Central memory CD8-positive, alpha-beta T cell (primary cell): ENCODE data around the gene KISS1.
"Not testable (repeated sequence)": the region's sequence is repeated elsewhere in the genome, so short reads cannot be mapped to it uniquely, and the experiment has no call there.

Source experiments
- ATAC-seq: fragments of 150-1000 bp; cut with Tn5 transposase; replicated peaks from 2 replicates; pipeline ENCODE4 v1.10.0; 2022; ENCODE audit warnings: mild to moderate bottlenecking, moderate FRiP score, moderate number of reproducible peaks; ENCODE audit not compliant: poor library complexity, severe bottlenecking; ENCODE audit errors: extremely low read depth
- DNase-seq, 2 donors: peaks; one replicate each; pipeline ENCODE4 v3.0.0; 2021; ENCODE audit warnings: low spot score in 2 of 2
- H3K27ac Mint-ChIP-seq: one replicate; pipeline ENCODE4 v1.8.0; 2022; ENCODE audit warnings: low read depth, mild to moderate bottlenecking, moderate library complexity, mixed read lengths
- H3K27me3 Mint-ChIP-seq: one replicate; pipeline ENCODE4 v1.8.0; 2022; ENCODE audit warnings: mixed read lengths
- H3K36me3 Mint-ChIP-seq: one replicate; pipeline ENCODE4 v1.8.0; 2022; ENCODE audit warnings: mild to moderate bottlenecking, moderate library complexity, mixed read lengths; ENCODE audit not compliant: insufficient read depth
- H3K4me1 Mint-ChIP-seq: one replicate; pipeline ENCODE4 v1.8.0; 2022; ENCODE audit warnings: mixed read lengths
- H3K4me3 Mint-ChIP-seq: one replicate; pipeline ENCODE4 v1.8.0; 2022; ENCODE audit warnings: mild to moderate bottlenecking, moderate library complexity, mixed read lengths
- H3K9me3 Mint-ChIP-seq: one replicate; pipeline ENCODE4 v1.8.0; 2022; ENCODE audit warnings: mixed read lengths

The KISS1 gene, protein sequence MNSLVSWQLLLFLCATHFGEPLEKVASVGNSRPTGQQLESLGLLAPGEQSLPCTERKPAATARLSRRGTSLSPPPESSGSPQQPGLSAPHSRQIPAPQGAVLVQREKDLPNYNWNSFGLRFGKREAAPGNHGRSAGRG

GRCh38 chr1:204196068-204196795 is at the start of gene KISS1:
Gene KISS1, minus strand, starts transcription at chr1:204196491. Its CDS starts 3,615 bp downstream, at chr1:204192876.
- H3K36me3 Mint-ChIP-seq = no peaks in the 10 kb centered on the region
- peaks cover 19% of the 10 kb centered on the region for H3K27me3 Mint-ChIP-seq
- H3K27ac Mint-ChIP-seq = no peak within 1 kb of the TSS
- ATAC-seq (no peak), DNase-seq (no peak)
- no peak within 1 kb of the TSS for H3K4me3 Mint-ChIP-seq
- H3K9me3 Mint-ChIP-seq = no peaks in the 10 kb centered on the region
- H3K4me1 Mint-ChIP-seq = no peaks in the 10 kb centered on the region

DNA sequence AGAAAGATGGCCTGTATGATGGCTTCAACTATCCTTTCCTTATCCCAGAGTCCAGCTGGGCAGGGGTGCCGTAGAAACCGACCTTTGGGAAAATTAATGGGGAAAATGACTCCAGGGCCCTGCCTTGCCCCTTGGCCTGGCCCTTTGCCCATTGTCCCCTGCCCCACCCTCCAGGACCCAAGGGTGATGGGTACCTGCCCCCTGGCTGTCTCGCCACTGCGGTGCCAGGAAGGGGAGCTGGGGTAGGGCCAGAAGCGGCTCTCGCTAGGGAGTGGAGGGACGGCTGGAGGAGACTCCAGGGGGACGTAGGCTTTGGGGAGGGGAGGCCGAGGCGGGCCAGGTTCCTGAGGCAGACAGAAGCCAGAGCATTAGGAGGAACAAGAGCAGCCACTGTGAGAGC is 46.6 kb upstream of the KISS1 start:
- peaks cover 54% of the 10 kb centered on the region for H3K27me3 Mint-ChIP-seq
- no peaks in the 10 kb centered on the region for H3K9me3 Mint-ChIP-seq
- H3K27ac Mint-ChIP-seq = no peak overlapping the region
- DNase-seq = no peak
- ATAC-seq = no peak
- H3K4me1 Mint-ChIP-seq = no peaks in the 10 kb centered on the region
- no peaks in the 10 kb centered on the region for H3K36me3 Mint-ChIP-seq
- no peak overlapping the region for H3K4me3 Mint-ChIP-seq

DNA sequence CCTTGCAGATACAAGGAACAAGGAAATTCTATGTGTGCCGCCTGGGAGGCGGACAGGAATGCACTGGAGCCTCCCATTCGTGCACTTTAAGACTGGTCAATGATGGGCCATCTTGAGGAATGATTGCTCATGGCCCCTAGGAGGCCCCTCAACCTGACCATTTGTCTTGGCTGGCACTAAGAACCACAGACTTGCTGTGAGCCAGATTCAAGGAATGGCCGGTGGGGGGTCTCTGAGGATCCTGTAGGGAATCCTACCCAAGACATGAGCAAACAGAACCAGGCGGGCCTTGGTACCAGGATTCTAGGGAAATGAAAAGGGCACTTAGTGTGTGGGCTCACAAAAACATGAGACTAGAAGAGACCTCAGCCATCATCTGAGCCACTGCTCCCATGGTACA is 45.6 kb upstream of the KISS1 start:
- no peak overlapping the region for H3K4me3 Mint-ChIP-seq
- no peaks in the 10 kb centered on the region for H3K36me3 Mint-ChIP-seq
- peaks cover 45% of the 10 kb centered on the region for H3K27me3 Mint-ChIP-seq
- no peaks in the 10 kb centered on the region for H3K9me3 Mint-ChIP-seq
- no peak overlapping the region for H3K27ac Mint-ChIP-seq
- ATAC-seq = no peak
- H3K4me1 Mint-ChIP-seq = no peaks in the 10 kb centered on the region
- DNase-seq = no peak

GRCh38 chr1:204241050-204241449 is 44.8 kb upstream of the KISS1 start:
- Mint-ChIP-seq H3K9me3 (no peaks in the 10 kb centered on the region), H3K4me3 (no peak overlapping the region), H3K27ac (no peak overlapping the region), H3K36me3 (no peaks in the 10 kb centered on the region), H3K4me1 (no peaks in the 10 kb centered on the region), H3K27me3 (peaks cover 41% of the 10 kb centered on the region)
- ATAC-seq (no peak), DNase-seq (no peak)

GRCh38 chr1:204240233-204240632 is 43.9 kb upstream of the KISS1 start:
- Mint-ChIP-seq H3K27ac (no peak overlapping the region), H3K4me3 (no peak overlapping the region), H3K36me3 (no peaks in the 10 kb centered on the region), H3K9me3 (no peaks in the 10 kb centered on the region), H3K4me1 (no peaks in the 10 kb centered on the region), H3K27me3 (peaks cover 40% of the 10 kb centered on the region)
- ATAC-seq (no peak), DNase-seq (no peak)

- not testable (repeated sequence) for H3K27ac Mint-ChIP-seq, H3K4me3 Mint-ChIP-seq, H3K4me1 Mint-ChIP-seq, DNase-seq, ATAC-seq, H3K9me3 Mint-ChIP-seq, H3K36me3 Mint-ChIP-seq
- H3K27me3 Mint-ChIP-seq = peaks cover 32% of the 10 kb centered on the region
Observed at GRCh38 chr1:204239401-204239800, 43.1 kb upstream of the KISS1 start.

GRCh38 chr1:204238520-204238919 is 42.2 kb upstream of the KISS1 start:
- not testable (repeated sequence) for H3K36me3 Mint-ChIP-seq, ATAC-seq, H3K9me3 Mint-ChIP-seq, H3K4me3 Mint-ChIP-seq, H3K27ac Mint-ChIP-seq, H3K4me1 Mint-ChIP-seq, DNase-seq
- peaks cover 29% of the 10 kb centered on the region for H3K27me3 Mint-ChIP-seq

DNA sequence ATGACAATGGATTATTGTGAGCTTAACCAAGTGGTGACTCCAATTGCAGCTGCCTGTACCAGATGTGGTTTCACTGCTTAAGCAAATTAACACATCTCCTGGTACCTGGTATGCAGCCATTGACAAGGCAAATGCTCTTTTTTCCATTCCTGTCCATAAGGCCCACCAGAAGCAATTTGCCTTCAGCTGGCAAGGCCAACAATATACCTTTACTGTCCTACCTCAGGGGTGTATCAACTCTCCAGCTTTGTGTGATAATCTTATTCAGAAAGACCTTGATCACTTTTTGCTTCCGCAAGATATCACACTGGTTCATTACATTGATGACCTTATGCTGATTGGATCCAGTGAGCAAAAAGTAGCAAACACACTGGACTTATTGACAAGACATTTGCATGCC is 41.2 kb upstream of the KISS1 start:
- H3K36me3 Mint-ChIP-seq, DNase-seq, H3K4me1 Mint-ChIP-seq, ATAC-seq, H3K9me3 Mint-ChIP-seq, H3K27ac Mint-ChIP-seq, H3K4me3 Mint-ChIP-seq: not testable (repeated sequence)
- H3K27me3 Mint-ChIP-seq = peaks cover 26% of the 10 kb centered on the region

DNA sequence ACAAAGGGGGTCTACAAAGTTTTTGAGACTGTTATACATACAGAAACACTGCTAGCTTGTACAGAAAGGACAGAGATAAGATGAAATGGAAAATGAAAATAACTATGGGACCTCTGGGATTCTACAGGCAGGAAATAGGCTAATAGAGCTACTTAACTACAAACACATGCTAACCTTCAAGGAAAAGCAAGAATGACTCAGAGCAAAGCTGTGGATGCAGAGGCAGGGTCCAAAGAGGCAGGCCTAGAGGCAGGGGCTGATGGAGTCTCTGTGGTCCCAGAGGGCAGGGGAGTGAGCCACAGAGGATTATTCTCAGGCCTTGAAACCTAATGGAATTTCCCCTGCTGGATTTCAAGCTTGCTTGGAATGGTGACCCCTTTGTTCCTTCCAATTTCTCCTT is 36.2 kb upstream of the KISS1 start:
- no peak overlapping the region for H3K27ac Mint-ChIP-seq
- no peak overlapping the region for H3K4me3 Mint-ChIP-seq
- ATAC-seq (no peak), DNase-seq (no peak)
- H3K4me1 Mint-ChIP-seq = no peaks in the 10 kb centered on the region
- H3K27me3 Mint-ChIP-seq = peaks cover 21% of the 10 kb centered on the region
- no peaks in the 10 kb centered on the region for H3K9me3 Mint-ChIP-seq
- H3K36me3 Mint-ChIP-seq = no peaks in the 10 kb centered on the region

- H3K27me3 Mint-ChIP-seq = peaks cover 8% of the 10 kb centered on the region
- no peak overlapping the region for H3K27ac Mint-ChIP-seq
- H3K36me3 Mint-ChIP-seq = no peaks in the 10 kb centered on the region
- H3K9me3 Mint-ChIP-seq = no peaks in the 10 kb centered on the region
- no peaks in the 10 kb centered on the region for H3K4me1 Mint-ChIP-seq
- no peak overlapping the region for H3K4me3 Mint-ChIP-seq
- DNase-seq (no peak), ATAC-seq (no peak)
Observed at GRCh38 chr1:204230211-204230610, 33.9 kb upstream of the KISS1 start.

DNA sequence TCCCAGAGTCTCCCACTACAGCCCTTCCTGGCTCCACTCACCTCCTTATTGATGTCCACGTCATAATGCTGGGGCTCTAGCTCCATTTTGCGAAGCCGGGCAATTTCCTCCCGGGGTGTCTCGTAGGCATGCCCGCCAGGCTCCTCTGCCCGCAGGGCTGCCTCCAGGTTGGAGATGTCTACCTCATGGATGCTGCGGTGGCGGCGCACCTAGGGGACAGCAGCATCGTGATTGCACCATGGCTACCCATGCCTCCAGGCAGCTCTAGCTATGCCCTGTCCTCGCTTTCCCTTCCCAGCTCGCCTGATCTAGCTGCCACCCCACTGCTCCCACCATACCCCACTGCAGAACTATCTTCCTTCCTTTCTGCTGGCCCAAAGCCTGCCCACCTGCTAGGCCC is 32.6 kb upstream of the KISS1 start:
- no peaks in the 10 kb centered on the region for H3K4me1 Mint-ChIP-seq
- ATAC-seq = no peak
- H3K4me3 Mint-ChIP-seq = no peak overlapping the region
- H3K27me3 Mint-ChIP-seq = peaks cover 8% of the 10 kb centered on the region
- no peaks in the 10 kb centered on the region for H3K9me3 Mint-ChIP-seq
- DNase-seq = no peak
- H3K27ac Mint-ChIP-seq = no peak overlapping the region
- H3K36me3 Mint-ChIP-seq = no peaks in the 10 kb centered on the region

GRCh38 chr1:204227996-204228785 is 31.9 kb upstream of the KISS1 start:
- no peaks in the 10 kb centered on the region for H3K4me1 Mint-ChIP-seq
- H3K27ac Mint-ChIP-seq = no peak overlapping the region
- no peak overlapping the region for H3K4me3 Mint-ChIP-seq
- H3K9me3 Mint-ChIP-seq = no peaks in the 10 kb centered on the region
- peaks cover 8% of the 10 kb centered on the region for H3K27me3 Mint-ChIP-seq
- no peaks in the 10 kb centered on the region for H3K36me3 Mint-ChIP-seq
- DNase-seq (no peak), ATAC-seq (no peak)

GRCh38 chr1:204227351-204227750 is 31.1 kb upstream of the KISS1 start:
- no peak overlapping the region for H3K27ac Mint-ChIP-seq
- ATAC-seq = no peak
- H3K36me3 Mint-ChIP-seq = no peaks in the 10 kb centered on the region
- peaks cover 8% of the 10 kb centered on the region for H3K27me3 Mint-ChIP-seq
- H3K9me3 Mint-ChIP-seq = no peaks in the 10 kb centered on the region
- DNase-seq = no peak
- H3K4me3 Mint-ChIP-seq = no peak overlapping the region
- H3K4me1 Mint-ChIP-seq = no peaks in the 10 kb centered on the region
